HCT116 (cell line): ENCODE measurements around the gene LRRC8B.

ENCODE experiments used
- ATF3 ChIP-seq: IDR thresholded peaks from 2 replicates; pipeline ENCODE4 v1.6.1; 2012
- CBX3 ChIP-seq: IDR thresholded peaks from 2 replicates; pipeline ENCODE4 v1.6.1; 2012; ENCODE audit warnings: low read depth
- CEBPB ChIP-seq: IDR thresholded peaks from 2 replicates; pipeline ENCODE4 v1.6.1; 2012; ENCODE audit warnings: low read depth
- CTCF ChIP-seq, 3 experiments: fragments of 200-600 bp in 1 of 3; sonication (generic) in 1 of 3; IDR thresholded peaks in 2 of 3; conservative IDR thresholded peaks in 1 of 3; 2 replicates each; pipeline ENCODE4 v1.5.1; 2012 to 2017; ENCODE audit warnings: low read depth in 2 of 3, low read length in 2 of 3, antibody characterized with exemption in 1 of 3, borderline replicate concordance in 1 of 3, control low read depth in 1 of 3, mild to moderate bottlenecking in 1 of 3, mixed read lengths in 1 of 3, mixed run types in 1 of 3, moderate library complexity in 1 of 3; ENCODE audit not compliant: insufficient read depth in 1 of 3
- EGR1 ChIP-seq: IDR thresholded peaks from 2 replicates; pipeline ENCODE4 v1.6.1; 2012; ENCODE audit warnings: low read depth
- EZH2 ChIP-seq: fragments of 200-600 bp; sonication (generic); IDR thresholded peaks from 2 replicates; pipeline ENCODE4 v1.6.1; 2017; ENCODE audit warnings: antibody characterized with exemption, mixed run types
- JUND ChIP-seq: IDR thresholded peaks from 2 replicates; pipeline ENCODE4 v1.6.1; 2012
- MAX ChIP-seq: IDR thresholded peaks from 2 replicates; pipeline ENCODE4 v1.6.1; 2012
- POLR2A ChIP-seq: IDR thresholded peaks from 2 replicates; pipeline ENCODE4 v1.7.0; 2011; ENCODE audit warnings: borderline replicate concordance; ENCODE audit not compliant: insufficient read depth, insufficient read length; ENCODE audit errors: extremely low read depth
- POLR2AphosphoS5 ChIP-seq: IDR thresholded peaks from 2 replicates; pipeline ENCODE4 v1.6.1; 2011; ENCODE audit warnings: mild to moderate bottlenecking, low read depth, low read length, moderate library complexity
- RAD21 ChIP-seq: IDR thresholded peaks from 2 replicates; pipeline ENCODE4 v1.6.1; 2012; ENCODE audit warnings: low read depth, mild to moderate bottlenecking
- SP1 ChIP-seq: IDR thresholded peaks from 2 replicates; pipeline ENCODE4 v1.6.1; 2012; ENCODE audit warnings: low read depth
- ZNF274 ChIP-seq: fragments of 200-500 bp; sonication (Bioruptor generic); IDR thresholded peaks from 2 replicates; pipeline ENCODE4 v1.6.1; 2014; ENCODE audit warnings: mild to moderate bottlenecking, low read depth, low read length, inconsistent platforms

- TF ChIP-seq POLR2A: no peak
- TF ChIP-seq CTCF (IDR thresholded peaks at IDR 0.05 in 2 of 3, conservative IDR thresholded peaks at IDR 0.05 in 1 of 3; ENCODE audit: borderline replicate concordance in 1 of 3, insufficient read depth in 1 of 3, low read depth in 2 of 3, low read length in 2 of 3): no peak
- TF ChIP-seq ZNF274: no peak
- TF ChIP-seq CEBPB: no peak
- no peak for TF ChIP-seq SP1
- no peak for TF ChIP-seq MAX
- TF ChIP-seq RAD21: no peak
- TF ChIP-seq POLR2AphosphoS5: no peak
- no peak for TF ChIP-seq JUND
- TF ChIP-seq ATF3: no peak
- no peak for TF ChIP-seq EGR1
- TF ChIP-seq CBX3: no peak
- TF ChIP-seq EZH2: no peak
Measured at GRCh38 chr1:89536555-89537341, 12.1 kb downstream of the LRRC8B start.
